K562 (cell line): Measurements from ENCODE around the gene POU2F3.

Experiments
- CTCF ChIP-seq, 3 experiments: IDR thresholded peaks in 2 of 3; conservative IDR thresholded peaks in 1 of 3; 2 replicates each; pipeline ENCODE4 v1.5.1; 2011 to 2012; ENCODE audit warnings: low read length in 3 of 3, mild to moderate bottlenecking in 3 of 3, control low read depth in 2 of 3, improper control_type of control experiment in 1 of 3, inconsistent platforms in 1 of 3, low read depth in 1 of 3, mixed read lengths in 1 of 3, moderate library complexity in 1 of 3; ENCODE audit not compliant: insufficient read depth in 2 of 3
- POLR2A ChIP-seq: fragments of 450-650 bp; conservative IDR thresholded peaks from 2 replicates; pipeline ENCODE4 v1.6.1; 2016
- ZNF398 ChIP-seq: fragments of 250-450 bp; sonication (Bioruptor Pico); IDR thresholded peaks from 2 replicates; pipeline ENCODE4 v1.8.0; 2021; ENCODE audit warnings: moderate library complexity, mild to moderate bottlenecking, inconsistent platforms

GRCh38 chr11:120354068-120354467 is 114.1 kb downstream of the POU2F3 start:
- TF ChIP-seq POLR2A (no peak), CTCF (IDR thresholded peaks at IDR 0.05 in 2 of 3, conservative IDR thresholded peaks at IDR 0.05 in 1 of 3; ENCODE audit: insufficient read depth in 2 of 3, low read depth in 1 of 3, low read length in 3 of 3) (no peak), ZNF398 (CRISPR knock-in tag) (no peak)
